RWPE2 (cell line): ENCODE data around the gene ARHGAP18.

Source experiments
- ATAC-seq: fragments of 200-7000 bp; cut with Tn5 transposase; 3 replicates; pipeline ENCODE4 v1.9.1; 2021; ENCODE audit warnings: low read depth
- DNase-seq: peaks from one replicate; pipeline ENCODE4 v3.0.0-alpha.2; 2020; ENCODE audit warnings: low spot score
- H3K27ac ChIP-seq: fragments of 450-650 bp; 2 replicates; pipeline ENCODE4 v1.5.1; 2017; ENCODE audit warnings: mild to moderate bottlenecking; ENCODE audit not compliant: poor library complexity, severe bottlenecking
- H3K27me3 ChIP-seq: fragments of 250-450 bp; sonication (Bioruptor Pico); 2 replicates; pipeline ENCODE4 v1.5.1; 2021; ENCODE audit warnings: mild to moderate bottlenecking, moderate library complexity; ENCODE audit not compliant: insufficient read depth, poor library complexity, severe bottlenecking
- H3K36me3 ChIP-seq: fragments of 250-450 bp; sonication (Bioruptor Pico); 2 replicates; pipeline ENCODE4 v1.5.1; 2020; ENCODE audit warnings: low read depth, mild to moderate bottlenecking, moderate library complexity
- H3K4me1 ChIP-seq: fragments of 250-450 bp; sonication (Bioruptor Pico); 2 replicates; pipeline ENCODE4 v1.5.1; 2021; ENCODE audit warnings: mild to moderate bottlenecking, moderate library complexity; ENCODE audit not compliant: insufficient read depth, poor library complexity, severe bottlenecking
- H3K4me3 ChIP-seq: fragments of 250-450 bp; sonication (Bioruptor Pico); 2 replicates; pipeline ENCODE4 v1.5.1; 2021; ENCODE audit warnings: mild to moderate bottlenecking, moderate library complexity; ENCODE audit not compliant: severe bottlenecking
- H3K9me3 ChIP-seq: fragments of 250-450 bp; sonication (Bioruptor Pico); 2 replicates; pipeline ENCODE4 v1.5.1; 2021; ENCODE audit warnings: mild to moderate bottlenecking, moderate library complexity; ENCODE audit not compliant: severe bottlenecking
- TF ChIP-seq, protein P1 (sequence below): fragments of 450-650 bp; IDR thresholded peaks from one replicate; pipeline ENCODE4 v1.5.1; 2017; ENCODE audit warnings: mild to moderate bottlenecking, moderate library complexity; ENCODE audit not compliant: poor library complexity, severe bottlenecking

The ARHGAP18 gene

DNA sequence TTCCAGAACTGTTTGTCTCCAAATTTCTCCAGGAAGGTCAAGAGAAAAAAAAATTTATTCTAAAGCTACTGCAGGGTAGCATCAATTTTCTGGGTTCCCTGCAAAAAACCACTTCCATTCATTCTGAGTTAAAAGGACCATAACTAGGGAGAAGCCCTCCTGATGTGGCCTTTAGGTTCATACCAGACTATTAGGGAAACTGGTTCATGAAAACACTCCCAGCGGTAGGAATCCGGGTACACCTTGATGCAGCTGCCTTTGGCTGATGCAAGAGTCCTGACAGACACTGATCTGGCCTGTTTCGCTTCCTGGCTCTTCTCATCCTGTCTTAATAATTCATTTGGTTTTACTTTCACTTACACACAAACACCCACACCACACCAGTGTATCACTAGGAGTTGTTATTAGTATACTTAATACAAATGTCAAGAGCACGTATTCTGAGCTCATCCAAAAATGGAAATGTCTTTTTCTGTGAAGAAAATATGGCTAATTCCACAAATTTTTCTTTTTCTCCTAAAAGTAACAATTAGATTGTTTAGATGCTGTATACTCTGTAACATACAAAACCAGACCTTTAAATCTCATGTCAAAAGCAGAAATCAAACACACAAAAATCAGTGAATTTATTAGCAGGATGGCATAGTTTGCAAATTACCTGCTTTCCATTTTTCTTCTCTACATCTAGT, 38.4 kb upstream of the ARHGAP18 start:
- Histone ChIP-seq H3K27ac (peak overlapping the region; percentile 100), H3K4me1 (peaks cover 68% of the 10 kb centered on the region), H3K9me3 (no peaks in the 10 kb centered on the region), H3K4me3 (no peak overlapping the region), H3K36me3 (no peaks in the 10 kb centered on the region), H3K27me3 (no peaks in the 10 kb centered on the region)
- ATAC-seq = peak; percentile 78
- TF ChIP-seq, protein P1, sequence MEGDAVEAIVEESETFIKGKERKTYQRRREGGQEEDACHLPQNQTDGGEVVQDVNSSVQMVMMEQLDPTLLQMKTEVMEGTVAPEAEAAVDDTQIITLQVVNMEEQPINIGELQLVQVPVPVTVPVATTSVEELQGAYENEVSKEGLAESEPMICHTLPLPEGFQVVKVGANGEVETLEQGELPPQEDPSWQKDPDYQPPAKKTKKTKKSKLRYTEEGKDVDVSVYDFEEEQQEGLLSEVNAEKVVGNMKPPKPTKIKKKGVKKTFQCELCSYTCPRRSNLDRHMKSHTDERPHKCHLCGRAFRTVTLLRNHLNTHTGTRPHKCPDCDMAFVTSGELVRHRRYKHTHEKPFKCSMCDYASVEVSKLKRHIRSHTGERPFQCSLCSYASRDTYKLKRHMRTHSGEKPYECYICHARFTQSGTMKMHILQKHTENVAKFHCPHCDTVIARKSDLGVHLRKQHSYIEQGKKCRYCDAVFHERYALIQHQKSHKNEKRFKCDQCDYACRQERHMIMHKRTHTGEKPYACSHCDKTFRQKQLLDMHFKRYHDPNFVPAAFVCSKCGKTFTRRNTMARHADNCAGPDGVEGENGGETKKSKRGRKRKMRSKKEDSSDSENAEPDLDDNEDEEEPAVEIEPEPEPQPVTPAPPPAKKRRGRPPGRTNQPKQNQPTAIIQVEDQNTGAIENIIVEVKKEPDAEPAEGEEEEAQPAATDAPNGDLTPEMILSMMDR = peak; percentile 59
- peak; percentile 88 for DNase-seq

DNA sequence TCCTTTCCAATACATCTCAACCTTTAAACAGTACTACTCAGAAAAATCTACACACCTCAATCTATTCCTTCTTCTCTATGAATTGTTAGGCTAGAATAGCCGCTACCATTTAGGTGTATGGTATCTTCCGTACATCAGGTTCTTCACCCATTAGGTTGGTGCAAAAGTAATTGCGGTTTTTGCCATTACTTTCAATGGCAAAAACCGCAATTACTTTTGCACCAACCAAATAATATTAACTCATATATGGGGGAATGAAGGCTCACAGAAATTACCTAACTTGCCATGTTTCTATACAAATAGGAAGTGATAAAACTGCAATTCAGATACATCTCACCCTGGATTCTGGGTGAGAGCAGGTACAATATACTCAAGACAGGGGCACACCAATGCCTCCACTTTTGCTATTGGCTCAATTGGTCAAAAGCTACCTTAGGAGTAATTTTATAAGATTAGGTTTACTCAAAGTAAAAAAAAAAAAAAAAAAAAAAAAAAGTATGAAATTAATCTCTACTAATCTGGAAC, 37.7 kb upstream of the ARHGAP18 start:
- DNase-seq = no peak

GRCh38 chr6:129744880-129745237, 34.9 kb upstream of the ARHGAP18 start:
- Histone ChIP-seq H3K9me3 (peaks cover 2% of the 10 kb centered on the region), H3K27ac (peak overlapping the region; percentile 30), H3K36me3 (no peaks in the 10 kb centered on the region), H3K4me1 (peaks cover 45% of the 10 kb centered on the region), H3K4me3 (no peak overlapping the region), H3K27me3 (no peaks in the 10 kb centered on the region)
- DNase-seq (no peak), ATAC-seq (no peak)
- TF ChIP-seq, protein P1 = no peak

More for the DNA sequence above, 37.7 kb upstream of the ARHGAP18 start:
- peaks cover 66% of the 10 kb centered on the region for H3K4me1 ChIP-seq
- no peaks in the 10 kb centered on the region for H3K9me3 ChIP-seq
- ATAC-seq = no peak
- no peaks in the 10 kb centered on the region for H3K36me3 ChIP-seq
- H3K27me3 ChIP-seq = no peaks in the 10 kb centered on the region
- H3K27ac ChIP-seq = peak overlapping the region; percentile 100
- TF ChIP-seq, protein P1 = no peak
- no peak overlapping the region for H3K4me3 ChIP-seq

DNA sequence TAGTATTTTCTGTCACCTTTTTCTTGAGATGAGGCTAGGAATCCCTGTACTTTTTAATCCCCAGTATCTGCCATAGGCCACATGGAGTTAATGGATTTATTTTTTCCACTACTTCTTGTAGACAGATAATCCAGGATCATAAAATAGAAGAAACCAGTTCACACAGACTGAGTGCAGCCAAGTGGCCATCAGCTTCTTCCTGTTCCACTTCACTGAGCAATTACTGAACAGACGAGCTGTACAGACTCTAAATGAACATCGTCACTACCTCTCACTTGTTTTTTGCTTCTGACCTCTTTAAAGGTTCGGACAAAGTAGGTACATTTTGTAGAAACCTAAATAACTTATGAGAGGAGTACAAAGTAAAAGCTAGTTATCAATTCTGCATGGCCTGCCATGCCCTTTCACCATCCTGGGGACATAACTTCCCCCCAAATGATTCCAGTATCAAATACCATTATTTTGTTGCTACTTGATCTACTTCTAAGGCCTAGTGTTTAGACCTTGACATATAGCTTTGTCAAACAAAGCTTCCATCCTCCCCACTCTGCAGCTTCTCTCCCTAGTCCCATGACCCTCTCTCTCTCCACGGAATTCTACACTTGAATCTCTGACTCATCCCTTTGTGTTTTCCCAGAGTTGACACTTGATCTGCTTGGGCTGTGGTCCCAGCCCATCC, 34.4 kb upstream of the ARHGAP18 start:
- no peaks in the 10 kb centered on the region for H3K36me3 ChIP-seq
- DNase-seq (no peak), ATAC-seq (peak; percentile 81)
- no peak overlapping the region for H3K4me3 ChIP-seq
- H3K4me1 ChIP-seq = peaks cover 40% of the 10 kb centered on the region
- peaks cover 2% of the 10 kb centered on the region for H3K9me3 ChIP-seq
- no peaks in the 10 kb centered on the region for H3K27me3 ChIP-seq
- TF ChIP-seq, protein P1 = no peak
- H3K27ac ChIP-seq = peak overlapping the region; percentile 30

DNA sequence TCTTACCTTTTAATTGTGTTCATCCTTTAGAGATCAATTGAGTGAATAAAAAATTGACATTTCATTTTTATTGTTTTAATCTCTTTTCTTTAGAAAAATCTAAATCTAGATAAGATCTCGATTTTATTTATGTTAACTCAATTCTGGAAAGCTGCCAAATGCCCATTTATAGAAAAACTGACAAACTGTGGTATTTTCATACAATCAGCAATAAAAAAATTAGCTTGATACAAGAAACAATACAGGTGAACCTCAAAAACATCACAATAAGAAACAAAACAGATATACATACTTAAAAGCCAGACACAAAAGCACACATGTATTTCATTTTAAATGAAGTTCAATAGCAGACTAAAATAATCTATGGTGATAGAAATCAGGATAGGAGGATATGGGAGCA, 30.0 kb upstream of the ARHGAP18 start:
- TF ChIP-seq, protein P1 = no peak
- peaks cover 2% of the 10 kb centered on the region for H3K9me3 ChIP-seq

More for the DNA sequence above, 30.0 kb upstream of the ARHGAP18 start:
- H3K27me3 ChIP-seq = no peaks in the 10 kb centered on the region
- DNase-seq (no peak), ATAC-seq (no peak)
- H3K27ac ChIP-seq = no peak overlapping the region
- H3K4me3 ChIP-seq = no peak overlapping the region
- H3K4me1 ChIP-seq = peaks cover 14% of the 10 kb centered on the region
- H3K36me3 ChIP-seq = no peaks in the 10 kb centered on the region
